Measurements from ENCODE around the gene MRPL34. TPM values are rescaled to one million over a fixed set of nuclear protein-coding genes. Genes with fewer than 3 reads are reported as not detected.

Gene MRPL34
- total and polyA plus RNA-seq, 9 of the 15 experiments (the other 6 are each of a cell fraction or from before 2014, with no cell fraction given), result 11.5 to 256 (median 72.5) TPM

DNA sequence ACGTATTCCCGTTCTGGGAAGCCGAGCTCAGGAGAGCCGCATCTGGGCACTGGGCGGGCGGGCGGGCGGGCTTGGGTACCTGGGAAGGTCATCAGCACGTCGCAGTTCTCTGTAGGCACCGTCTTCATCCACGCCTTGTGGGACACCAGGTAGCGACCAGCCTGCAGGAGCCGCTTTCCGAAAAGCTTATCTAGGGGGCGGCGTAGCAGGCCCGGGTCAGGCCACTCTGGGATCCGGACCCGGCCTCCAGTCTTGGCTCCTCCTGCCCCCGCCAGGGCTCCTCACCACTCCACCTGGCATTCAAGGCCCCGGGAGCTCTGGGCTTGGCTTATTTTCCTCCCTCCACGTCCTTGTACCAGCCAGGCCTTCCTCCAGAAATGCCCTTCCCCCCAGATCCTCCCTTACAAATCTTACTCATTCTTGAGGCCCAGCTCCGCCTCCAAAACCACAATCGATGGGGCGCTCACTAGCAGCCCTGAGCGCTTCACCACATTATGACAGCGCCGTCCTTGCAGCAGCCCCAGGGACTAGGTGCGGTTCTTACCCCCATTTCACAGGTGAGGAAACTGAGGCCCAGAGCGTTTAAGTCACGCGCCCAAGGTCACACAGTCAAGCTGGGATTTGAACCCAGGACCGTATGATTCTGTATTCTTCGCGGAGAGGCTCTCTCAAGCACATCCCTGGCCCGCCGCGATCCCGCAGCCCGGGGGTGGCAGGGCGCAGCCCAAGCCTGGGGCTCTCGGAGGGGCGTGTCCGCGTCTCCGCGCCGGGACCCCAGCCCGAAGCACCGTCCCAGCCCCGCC, 28.1 kb downstream of the MRPL34 start (continued):
- TF ChIP-seq HMBOX1 (IDR thresholded peaks at IDR 0.05) (peak; percentile 79), CTBP1 (IDR thresholded peaks at IDR 0.05; ENCODE audit: borderline replicate concordance) (peak; percentile 26; the same call in 1 of the 2 replicates), PHF20 (IDR thresholded peaks at IDR 0.05; ENCODE audit: partially characterized antibody) (peak; percentile 73), ZHX1 (conservative IDR thresholded peaks at IDR 0.05; ENCODE audit: low read length) (no peak; the same call in 1 of the 2 replicates), TBP (optimal IDR thresholded peaks at IDR 0.05; ENCODE audit: low read depth, low read length) (peak; percentile 50), ILF3 (IDR thresholded peaks at IDR 0.05; ENCODE audit: borderline replicate concordance) (no peak), KLF13 (tag; IDR thresholded peaks at IDR 0.05; ENCODE audit: borderline replicate concordance, low read depth) (no peak), TCF3 (CRISPR knock-in tag; IDR thresholded peaks at IDR 0.05) (peak; percentile 28; the same call in 1 of the 2 replicates), NBN (IDR thresholded peaks at IDR 0.05; ENCODE audit: low read depth) (peak; percentile 80; the same call in 1 of the 2 replicates), ZBTB17 (CRISPR knock-in tag; IDR thresholded peaks at IDR 0.05) (peak; percentile 78), ZNF347 (CRISPR knock-in tag; IDR thresholded peaks at IDR 0.05; ENCODE audit: low read depth) (no peak), ZBED1 (IDR thresholded peaks at IDR 0.05) (no peak; the same call in none of the 2 replicates), RBM22 (IDR thresholded peaks at IDR 0.05; ENCODE audit: low read depth, low read length, poor library complexity, severe bottlenecking) (no peak), GATAD2B (IDR thresholded peaks at IDR 0.05; ENCODE audit: borderline replicate concordance) (no peak), KLF1 (tag; IDR thresholded peaks at IDR 0.05) (no peak), ZNF134 (CRISPR knock-in tag; conservative IDR thresholded peaks at IDR 0.05) (peak; percentile 51; the same call in 1 of the 2 replicates), SIRT6 (IDR thresholded peaks at IDR 0.05; ENCODE audit: low read depth, low read length) (no peak), DPF2 (IDR thresholded peaks at IDR 0.05) (peak; percentile 82), PML (IDR thresholded peaks at IDR 0.05; ENCODE audit: low read length) (no peak)
- TF ChIP-seq, protein P1, sequence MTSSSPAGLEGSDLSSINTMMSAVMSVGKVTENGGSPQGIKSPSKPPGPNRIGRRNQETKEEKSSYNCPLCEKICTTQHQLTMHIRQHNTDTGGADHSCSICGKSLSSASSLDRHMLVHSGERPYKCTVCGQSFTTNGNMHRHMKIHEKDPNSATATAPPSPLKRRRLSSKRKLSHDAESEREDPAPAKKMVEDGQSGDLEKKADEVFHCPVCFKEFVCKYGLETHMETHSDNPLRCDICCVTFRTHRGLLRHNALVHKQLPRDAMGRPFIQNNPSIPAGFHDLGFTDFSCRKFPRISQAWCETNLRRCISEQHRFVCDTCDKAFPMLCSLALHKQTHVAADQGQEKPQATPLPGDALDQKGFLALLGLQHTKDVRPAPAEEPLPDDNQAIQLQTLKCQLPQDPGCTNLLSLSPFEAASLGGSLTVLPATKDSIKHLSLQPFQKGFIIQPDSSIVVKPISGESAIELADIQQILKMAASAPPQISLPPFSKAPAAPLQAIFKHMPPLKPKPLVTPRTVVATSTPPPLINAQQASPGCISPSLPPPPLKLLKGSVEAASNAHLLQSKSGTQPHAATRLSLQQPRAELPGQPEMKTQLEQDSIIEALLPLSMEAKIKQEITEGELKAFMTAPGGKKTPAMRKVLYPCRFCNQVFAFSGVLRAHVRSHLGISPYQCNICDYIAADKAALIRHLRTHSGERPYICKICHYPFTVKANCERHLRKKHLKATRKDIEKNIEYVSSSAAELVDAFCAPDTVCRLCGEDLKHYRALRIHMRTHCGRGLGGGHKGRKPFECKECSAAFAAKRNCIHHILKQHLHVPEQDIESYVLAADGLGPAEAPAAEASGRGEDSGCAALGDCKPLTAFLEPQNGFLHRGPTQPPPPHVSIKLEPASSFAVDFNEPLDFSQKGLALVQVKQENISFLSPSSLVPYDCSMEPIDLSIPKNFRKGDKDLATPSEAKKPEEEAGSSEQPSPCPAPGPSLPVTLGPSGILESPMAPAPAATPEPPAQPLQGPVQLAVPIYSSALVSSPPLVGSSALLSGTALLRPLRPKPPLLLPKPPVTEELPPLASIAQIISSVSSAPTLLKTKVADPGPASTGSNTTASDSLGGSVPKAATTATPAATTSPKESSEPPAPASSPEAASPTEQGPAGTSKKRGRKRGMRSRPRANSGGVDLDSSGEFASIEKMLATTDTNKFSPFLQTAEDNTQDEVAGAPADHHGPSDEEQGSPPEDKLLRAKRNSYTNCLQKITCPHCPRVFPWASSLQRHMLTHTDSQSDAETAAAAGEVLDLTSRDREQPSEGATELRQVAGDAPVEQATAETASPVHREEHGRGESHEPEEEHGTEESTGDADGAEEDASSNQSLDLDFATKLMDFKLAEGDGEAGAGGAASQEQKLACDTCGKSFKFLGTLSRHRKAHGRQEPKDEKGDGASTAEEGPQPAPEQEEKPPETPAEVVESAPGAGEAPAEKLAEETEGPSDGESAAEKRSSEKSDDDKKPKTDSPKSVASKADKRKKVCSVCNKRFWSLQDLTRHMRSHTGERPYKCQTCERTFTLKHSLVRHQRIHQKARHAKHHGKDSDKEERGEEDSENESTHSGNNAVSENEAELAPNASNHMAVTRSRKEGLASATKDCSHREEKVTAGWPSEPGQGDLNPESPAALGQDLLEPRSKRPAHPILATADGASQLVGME (CRISPR knock-in tag; IDR thresholded peaks at IDR 0.05), result no peak

Measured in K562 (cell line).